HepG2 (cell line): ENCODE measurements around the gene TAS1R1. TPM values are rescaled to one million over a fixed set of nuclear protein-coding genes. Genes with fewer than 3 reads are reported as not detected.

Source experiments
- ARNT2 ChIP-seq: sonication (generic); formaldehyde crosslinking; IDR thresholded peaks from 2 replicates; pipeline ENCODE4 v1.8.0; 2022; ENCODE audit warnings: mild to moderate bottlenecking, low read depth, missing genetic modification reagents, moderate library complexity
- ATF4 ChIP-seq, 2 experiments: fragments of 450-650 bp in 1 of 2; sonication (generic) in 1 of 2; formaldehyde crosslinking; IDR thresholded peaks; 2 replicates each; pipeline versions ENCODE4 v1.5.0 to v1.8.0; 2020 to 2022; ENCODE audit warnings: mild to moderate bottlenecking in 1 of 2, missing genetic modification reagents in 1 of 2
- CBX2 ChIP-seq, 2 experiments: fragments of 200-600 bp in 1 of 2; sonication (generic); formaldehyde crosslinking in 1 of 2; IDR thresholded peaks; 2 replicates each; pipeline versions ENCODE4 v1.7.0 to v1.8.1; 2018 to 2022; ENCODE audit warnings: low read depth in 2 of 2, low read length in 1 of 2, mild to moderate bottlenecking in 1 of 2, missing genetic modification reagents in 1 of 2
- CEBPG ChIP-seq: IDR thresholded peaks from 2 replicates; pipeline ENCODE4 v1.6.1; 2016
- CENPX ChIP-seq: sonication (generic); formaldehyde crosslinking; IDR thresholded peaks from 2 replicates; pipeline ENCODE4 v1.9.0; 2021; ENCODE audit warnings: mild to moderate bottlenecking, missing genetic modification reagents, moderate library complexity
- KDM1A ChIP-seq: IDR thresholded peaks from 2 replicates; pipeline ENCODE4 v1.6.1; 2016; ENCODE audit warnings: missing compliant biosample characterization
- MLXIP ChIP-seq: sonication (generic); formaldehyde crosslinking; IDR thresholded peaks from 2 replicates; pipeline ENCODE4 v1.9.0; 2021; ENCODE audit warnings: missing genetic modification reagents, borderline replicate concordance
- MXI1 ChIP-seq: IDR thresholded peaks from 3 replicates; pipeline ENCODE4 v1.6.1; 2012; ENCODE audit warnings: low read depth, low read length, inconsistent platforms, borderline replicate concordance
- POGZ ChIP-seq: sonication (generic); formaldehyde crosslinking; IDR thresholded peaks from 2 replicates; pipeline ENCODE4 v1.4.0; 2020; ENCODE audit warnings: mild to moderate bottlenecking, missing genetic modification reagents
- TFDP2 ChIP-seq: sonication (generic); formaldehyde crosslinking; IDR thresholded peaks from 2 replicates; pipeline ENCODE4 v1.4.0; 2020; ENCODE audit warnings: missing genetic modification reagents
- TOE1 ChIP-seq: sonication (generic); formaldehyde crosslinking; IDR thresholded peaks from 2 replicates; pipeline ENCODE4 v1.4.0; 2020; ENCODE audit warnings: mild to moderate bottlenecking, missing genetic modification reagents
- TRIM22 ChIP-seq: fragments of 450-650 bp; IDR thresholded peaks from 2 replicates; pipeline ENCODE4 v1.6.1; 2017
- ZBTB38 ChIP-seq: sonication (generic); formaldehyde crosslinking; IDR thresholded peaks from 2 replicates; pipeline ENCODE4 v1.5.1; 2020; ENCODE audit warnings: mild to moderate bottlenecking, missing genetic modification reagents
- ZNF264 ChIP-seq: sonication (generic); formaldehyde crosslinking; IDR thresholded peaks from 2 replicates; pipeline ENCODE4 v1.4.0; 2020; ENCODE audit warnings: missing genetic modification reagents
- ZNF430 ChIP-seq: sonication (generic); formaldehyde crosslinking; IDR thresholded peaks from 2 replicates; pipeline ENCODE4 v1.9.0; 2021; ENCODE audit warnings: mild to moderate bottlenecking, missing genetic modification reagents
- ZNF615 ChIP-seq: sonication (generic); formaldehyde crosslinking; IDR thresholded peaks from 2 replicates; pipeline ENCODE4 v1.5.0; 2020; ENCODE audit warnings: mild to moderate bottlenecking, missing genetic modification reagents, borderline replicate concordance
- ZNF660 ChIP-seq: sonication (generic); formaldehyde crosslinking; IDR thresholded peaks from 2 replicates; pipeline ENCODE4 v1.5.1; 2020; ENCODE audit warnings: mild to moderate bottlenecking, low read depth, missing genetic modification reagents, borderline replicate concordance
- ZNF883 ChIP-seq: sonication (generic); formaldehyde crosslinking; IDR thresholded peaks from 2 replicates; pipeline ENCODE4 v1.5.1; 2020; ENCODE audit warnings: mild to moderate bottlenecking, missing genetic modification reagents; ENCODE audit errors: not compliant biosample characterization
- ZXDC ChIP-seq: sonication (generic); formaldehyde crosslinking; IDR thresholded peaks from 2 replicates; pipeline ENCODE4 v1.5.0; 2020; ENCODE audit warnings: mild to moderate bottlenecking, missing genetic modification reagents
- polyA plus RNA-seq, 8 experiments: library from polyadenylated mRNA; depleted of rRNA in 3 of 8; stranded (reverse) in 7 of 8; unstranded in 1 of 8; fragments of >200 nt; fragmentation: Illumina TruSeq in 4 of 8; extraction: Trizol in 4 of 8; gene quantifications; 2 replicates each; pipeline versions ENCODE4 v1.2.1 to v1.2.3, GENCODE V29; 2011 to 2016; ENCODE audit warnings: low read depth in 4 of 8, missing spikeins in 1 of 8, mixed read lengths in 1 of 8; ENCODE audit not compliant: insufficient read depth in 1 of 8
- total RNA-seq, 5 experiments: library from RNA; depleted of rRNA; stranded (reverse); fragments of >200 nt; fragmentation: Illumina TruSeq; extraction: Trizol; gene quantifications; 2 replicates each; pipeline ENCODE4 v1.2.3, GENCODE V29; 2016; ENCODE audit warnings: low read depth in 1 of 5

TAS1R1 gene
- total and polyA plus RNA-seq, 2 of the 13 experiments (the other 11 are each of a cell fraction or from before 2014, with no cell fraction given) = 1.4 to 1.6 TPM

GRCh38 chr1:6554031-6554906, 838 bp upstream of the TAS1R1 start, which contains the start of gene NOL9 (continued):
- TF ChIP-seq ZNF660 = no peak
- TF ChIP-seq CBX2 (IDR thresholded peaks at IDR 0.05; ENCODE audit: low read depth, low read length) = no peak
- TF ChIP-seq CBX2 (CRISPR knock-in tag; IDR thresholded peaks at IDR 0.05; ENCODE audit: low read depth) = no peak
- TF ChIP-seq TFDP2 (CRISPR knock-in tag) = peak; percentile 69; the same call in 1 of the 2 replicates
- TF ChIP-seq KDM1A (CRISPR knock-in tag) = no peak
- 0 out of 2 replicates have a peak, but pooled peaks have one; percentile 51 for TF ChIP-seq MLXIP (CRISPR knock-in tag)
- 0 out of 2 replicates have a peak, but pooled peaks have one; percentile 52 for TF ChIP-seq ZNF615 (CRISPR knock-in tag)
- peak; percentile 96 for TF ChIP-seq POGZ
- peak; percentile 91 for TF ChIP-seq MXI1
- TF ChIP-seq ZNF430 = no peak; the same call in 1 of the 2 replicates
- TF ChIP-seq ATF4 (CRISPR knock-in tag; IDR thresholded peaks at IDR 0.05) = no peak
- no peak for TF ChIP-seq TRIM22
- peak; percentile 98 for TF ChIP-seq ARNT2 (CRISPR knock-in tag)
- peak; percentile 70 for TF ChIP-seq CEBPG
- peak; percentile 53; the same call in 1 of the 2 replicates for TF ChIP-seq ZXDC (CRISPR knock-in tag)
- peak; percentile 68 for TF ChIP-seq ZNF883 (CRISPR knock-in tag)
- TF ChIP-seq ZNF264 (CRISPR knock-in tag) = 0 out of 2 replicates have a peak, but pooled peaks have one; percentile 30
- TF ChIP-seq CENPX = no peak
- TF ChIP-seq TOE1 (CRISPR knock-in tag) = no peak
- TF ChIP-seq ZBTB38 (CRISPR knock-in tag) = peak; percentile 81
